Stimulated activated CD4-positive, alpha-beta T cell treated with anti-CD3 and anti-CD28 coated beads, TNF-alpha, amount 100 ng/mL, for 4 hours (primary cell): ENCODE data around the gene GNAT1.

ENCODE experiments used
- DNase-seq, 3 experiments: peaks; one replicate each; pipeline ENCODE4 v3.0.0-alpha.2; 2020; ENCODE audit warnings: low read depth in 3 of 3

Gene GNAT1

DNA sequence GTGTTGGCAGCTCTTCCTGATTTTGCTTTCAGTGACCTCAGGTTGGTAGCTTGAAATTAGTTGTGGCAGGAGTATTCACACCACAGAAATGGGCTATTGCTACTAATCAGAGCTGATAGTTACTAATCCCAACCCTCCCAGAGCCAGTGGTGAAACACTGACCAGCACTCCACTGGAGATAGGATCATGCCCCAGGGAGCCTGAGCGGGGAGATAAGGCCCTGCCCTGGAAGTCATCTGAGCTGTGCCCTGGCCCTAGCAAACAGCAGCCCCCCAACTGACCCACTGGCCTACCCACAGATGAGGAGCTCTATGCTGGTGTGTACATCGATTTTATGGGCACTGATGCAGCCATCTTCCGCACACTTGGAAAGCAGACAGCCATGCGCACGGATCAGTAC lies 9.4 kb upstream of the GNAT1 start:
- DNase-seq: no peak

DNA sequence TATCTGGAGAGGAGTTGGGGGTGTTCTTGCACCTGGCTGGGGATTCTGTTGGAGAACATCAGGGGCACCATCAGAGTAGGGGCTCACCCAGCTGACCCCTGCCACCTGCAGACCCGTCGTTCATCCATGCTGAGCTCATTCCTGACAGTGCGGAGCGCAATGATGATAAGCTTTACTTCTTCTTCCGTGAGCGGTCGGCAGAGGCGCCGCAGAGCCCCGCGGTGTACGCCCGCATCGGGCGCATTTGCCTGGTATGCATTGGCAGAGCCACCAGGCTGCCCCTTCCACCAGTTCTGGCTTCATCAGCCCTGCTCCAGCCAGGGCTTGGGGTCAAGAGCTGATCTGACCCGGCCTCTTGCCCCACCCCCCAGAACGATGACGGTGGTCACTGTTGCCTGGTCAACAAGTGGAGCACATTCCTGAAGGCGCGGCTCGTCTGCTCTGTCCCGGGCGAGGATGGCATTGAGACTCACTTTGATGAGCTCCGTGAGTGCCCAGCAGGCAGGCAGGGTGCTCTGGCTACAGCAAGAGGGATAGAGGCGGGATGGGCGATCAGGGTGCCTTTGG lies 8.8 kb upstream of the GNAT1 start:
- DNase-seq: no peak

DNA sequence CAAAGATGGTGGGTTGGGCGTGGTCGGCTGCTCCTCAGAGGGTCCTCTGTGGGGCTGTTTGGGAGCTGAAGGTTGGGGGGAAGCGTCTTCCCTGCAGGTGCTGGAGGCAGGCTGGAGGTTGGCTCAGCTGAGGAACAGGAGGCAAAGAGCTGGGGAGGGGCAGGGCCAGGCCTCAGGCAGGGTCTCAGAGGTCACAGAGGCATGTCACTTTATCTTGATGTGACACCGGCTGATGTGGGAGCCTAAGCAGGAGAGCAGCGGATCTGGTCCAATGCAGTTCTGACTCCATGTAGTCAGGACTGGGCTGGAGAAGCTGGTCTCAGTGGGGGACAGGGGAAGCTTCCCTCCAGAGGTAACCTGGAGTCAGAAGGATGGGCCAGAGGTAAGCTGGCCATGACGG lies 7.7 kb upstream of the GNAT1 start:
- no peak for DNase-seq

DNA sequence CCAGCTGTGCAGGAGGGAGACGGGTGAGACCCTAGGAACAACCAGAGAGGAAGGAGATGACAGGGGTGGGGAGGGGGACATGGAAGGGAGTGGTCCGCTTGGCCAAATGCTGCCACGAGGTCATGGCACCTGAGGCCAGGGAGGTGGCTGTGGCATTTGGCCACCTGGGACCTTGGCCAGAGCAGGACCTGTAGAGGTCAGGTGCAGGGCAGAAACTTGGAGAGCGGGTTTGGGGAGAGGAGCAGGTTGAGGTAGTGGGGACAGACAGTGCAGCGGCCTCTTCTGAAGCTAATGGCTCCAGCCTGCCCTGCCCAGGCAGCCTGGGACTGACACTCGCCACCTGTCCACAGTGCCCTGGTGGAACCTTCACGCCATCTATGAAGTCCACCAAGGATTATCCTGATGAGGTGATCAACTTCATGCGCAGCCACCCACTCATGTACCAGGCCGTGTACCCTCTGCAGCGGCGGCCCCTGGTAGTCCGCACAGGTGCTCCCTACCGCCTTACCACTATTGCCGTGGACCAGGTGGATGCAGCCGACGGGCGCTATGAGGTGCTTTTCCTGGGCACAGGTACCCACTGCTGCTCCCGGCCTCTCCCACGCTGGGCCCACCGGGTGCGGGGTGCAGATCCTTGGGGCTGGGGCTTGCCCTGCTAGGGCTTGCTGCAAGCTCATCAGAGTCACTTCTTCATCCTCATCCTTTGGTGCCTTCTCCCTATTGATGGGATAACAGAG lies 7.0 kb upstream of the GNAT1 start:
- no peak for DNase-seq

DNA sequence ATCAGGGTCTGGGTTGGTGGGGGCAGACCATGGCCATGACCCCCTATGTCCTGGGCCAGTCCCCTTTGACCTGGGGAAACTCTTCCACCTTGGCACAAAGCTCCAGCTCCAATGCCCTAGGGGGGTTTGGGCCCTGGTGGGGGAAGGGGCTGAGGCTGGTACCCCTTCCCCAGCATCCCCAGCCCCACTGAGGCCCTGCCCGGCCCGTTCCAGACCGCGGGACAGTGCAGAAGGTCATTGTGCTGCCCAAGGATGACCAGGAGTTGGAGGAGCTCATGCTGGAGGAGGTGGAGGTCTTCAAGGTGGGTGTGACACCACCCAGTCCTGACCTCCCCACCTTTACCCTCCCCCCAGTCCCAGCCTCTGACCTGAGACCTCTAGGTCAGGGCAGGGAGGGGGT lies 6.2 kb upstream of the GNAT1 start:
- DNase-seq: no peak

DNA sequence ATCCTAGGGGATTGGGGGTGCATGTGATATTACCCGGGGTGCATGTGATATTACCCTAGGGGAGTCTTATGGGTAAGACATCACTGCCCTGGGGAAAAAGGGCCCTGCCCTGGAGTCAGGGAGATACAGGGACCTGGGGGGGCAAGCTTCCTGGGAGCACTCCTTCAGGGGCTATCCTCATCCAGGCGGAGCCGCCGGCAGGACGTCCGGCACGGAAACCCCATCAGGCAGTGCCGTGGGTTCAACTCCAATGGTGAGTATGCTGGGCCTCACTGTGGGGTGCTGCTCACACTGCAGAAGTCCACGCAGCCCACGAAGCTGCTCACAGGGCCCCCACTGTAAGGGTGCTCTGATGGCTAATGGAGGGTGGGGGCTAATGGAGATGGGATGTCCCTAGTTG lies 5.3 kb upstream of the GNAT1 start:
- DNase-seq: no peak

DNA sequence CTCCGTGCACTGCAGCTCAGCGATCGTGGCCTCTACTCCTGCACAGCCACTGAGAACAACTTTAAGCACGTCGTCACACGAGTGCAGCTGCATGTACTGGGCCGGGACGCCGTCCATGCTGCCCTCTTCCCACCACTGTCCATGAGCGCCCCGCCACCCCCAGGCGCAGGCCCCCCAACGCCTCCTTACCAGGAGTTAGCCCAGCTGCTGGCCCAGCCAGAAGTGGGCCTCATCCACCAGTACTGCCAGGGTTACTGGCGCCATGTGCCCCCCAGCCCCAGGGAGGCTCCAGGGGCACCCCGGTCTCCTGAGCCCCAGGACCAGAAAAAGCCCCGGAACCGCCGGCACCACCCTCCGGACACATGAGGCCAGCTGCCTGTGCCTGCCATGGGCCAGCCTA lies 3.7 kb upstream of the GNAT1 start:
- DNase-seq: no peak

DNA sequence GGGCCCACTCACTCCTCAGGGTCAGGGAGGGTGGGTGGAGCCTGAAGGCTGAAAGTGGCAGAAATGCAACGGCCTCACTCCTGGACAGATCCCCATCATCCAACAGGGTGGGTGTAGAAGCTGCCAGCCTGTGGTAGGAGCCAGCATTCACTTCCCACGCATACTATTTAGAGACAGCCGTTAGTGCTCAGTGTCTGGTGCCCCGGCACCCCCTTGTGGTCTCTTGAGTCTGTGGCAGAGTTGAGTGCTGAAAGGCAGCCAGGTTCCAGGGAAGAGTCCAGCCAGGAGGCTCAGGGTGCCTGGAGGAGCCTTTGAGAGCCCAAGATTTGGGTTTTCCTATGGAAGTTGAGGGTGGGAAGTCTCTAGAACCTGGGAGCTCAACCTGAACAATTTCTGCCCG lies 2.1 kb upstream of the GNAT1 start:
- no peak for DNase-seq

DNA sequence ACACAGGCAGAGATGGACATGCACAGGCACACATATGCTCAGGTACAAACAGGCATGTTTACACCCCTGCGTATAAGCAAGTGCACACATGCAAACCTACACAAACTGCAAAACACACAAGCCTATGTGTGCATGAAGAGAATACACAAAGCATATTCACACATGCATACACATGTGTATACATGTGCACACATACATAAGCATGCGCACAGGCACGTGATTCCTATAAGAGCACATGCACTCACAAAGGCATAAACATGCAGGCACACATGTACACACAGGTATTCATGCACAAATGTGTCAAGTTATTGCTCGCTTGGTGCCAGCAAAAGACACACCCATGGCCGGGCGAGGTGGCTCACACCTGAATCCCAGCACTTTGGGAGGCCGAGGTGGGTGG lies 1.4 kb upstream of the GNAT1 start:
- no peak for DNase-seq

DNA sequence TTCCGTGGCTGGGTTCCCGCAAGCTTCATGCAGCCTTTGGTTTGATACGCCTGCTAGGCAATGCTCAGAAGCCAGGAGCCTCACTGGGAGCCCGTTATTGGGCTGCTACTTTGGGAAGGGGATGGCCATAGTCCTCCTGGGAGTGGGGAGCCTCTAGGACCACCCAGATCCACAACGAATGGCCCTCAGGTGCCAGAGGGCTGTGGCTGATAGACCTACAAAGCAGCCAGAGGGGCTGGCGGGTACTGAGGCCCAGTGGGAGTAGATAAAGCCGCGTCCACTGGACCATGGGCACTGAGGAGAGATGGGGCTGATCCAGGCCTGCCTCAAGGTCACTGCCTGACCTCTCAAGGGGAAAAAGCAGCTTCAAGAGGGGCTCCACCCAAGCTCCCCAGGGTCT lies 714 bp downstream of the GNAT1 start:
- no peak for DNase-seq

DNA sequence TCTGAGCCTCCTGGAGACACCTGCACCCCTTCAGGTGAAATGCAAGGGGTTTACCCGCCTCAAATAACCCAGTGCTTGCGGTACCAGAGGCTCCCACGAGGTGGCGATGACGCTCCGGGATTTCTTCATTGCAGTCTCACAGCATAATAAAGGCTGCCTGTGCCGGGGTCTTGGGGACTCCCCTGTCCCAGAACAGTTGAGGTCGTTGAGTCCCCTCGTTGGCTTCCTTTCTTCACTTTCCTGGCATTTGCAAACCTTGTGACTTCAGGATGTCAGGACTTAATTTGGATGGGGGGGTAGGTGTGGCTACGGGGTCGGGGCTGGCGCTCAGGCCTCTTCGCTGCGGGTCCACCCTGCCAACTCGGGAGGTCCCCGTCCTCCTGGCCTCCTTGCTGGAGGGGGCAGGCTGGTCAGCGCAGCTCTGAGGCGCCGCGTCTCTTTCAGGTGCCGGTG lies 1.3 kb downstream of the GNAT1 start:
- DNase-seq: peak; percentile 72

DNA sequence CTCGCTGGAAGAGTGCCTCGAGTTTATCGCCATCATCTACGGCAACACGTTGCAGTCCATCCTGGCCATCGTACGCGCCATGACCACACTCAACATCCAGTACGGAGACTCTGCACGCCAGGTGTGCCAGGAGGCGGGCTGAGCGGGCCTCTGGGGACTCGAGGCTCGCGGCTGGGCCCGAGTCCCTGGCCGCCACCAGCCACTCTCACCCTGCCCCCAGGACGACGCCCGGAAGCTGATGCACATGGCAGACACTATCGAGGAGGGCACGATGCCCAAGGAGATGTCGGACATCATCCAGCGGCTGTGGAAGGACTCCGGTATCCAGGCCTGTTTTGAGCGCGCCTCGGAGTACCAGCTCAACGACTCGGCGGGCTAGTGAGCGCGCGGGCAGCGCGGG lies 1.9 kb downstream of the GNAT1 start:
- DNase-seq: no peak

DNA sequence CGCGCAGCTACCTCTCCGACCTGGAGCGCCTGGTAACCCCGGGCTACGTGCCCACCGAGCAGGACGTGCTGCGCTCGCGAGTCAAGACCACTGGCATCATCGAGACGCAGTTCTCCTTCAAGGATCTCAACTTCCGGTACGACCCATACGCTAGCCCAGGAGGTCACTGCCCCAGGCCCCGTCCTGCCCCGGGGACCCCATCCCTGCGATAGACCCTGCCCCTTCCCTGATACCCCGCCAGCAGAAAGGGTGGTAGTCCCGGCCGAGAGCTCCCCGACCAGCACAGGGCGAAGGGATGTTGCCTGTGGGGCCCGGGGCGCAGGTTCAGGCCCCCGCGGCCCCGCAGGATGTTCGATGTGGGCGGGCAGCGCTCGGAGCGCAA lies 2.3 kb downstream of the GNAT1 start:
- DNase-seq: no peak

DNA sequence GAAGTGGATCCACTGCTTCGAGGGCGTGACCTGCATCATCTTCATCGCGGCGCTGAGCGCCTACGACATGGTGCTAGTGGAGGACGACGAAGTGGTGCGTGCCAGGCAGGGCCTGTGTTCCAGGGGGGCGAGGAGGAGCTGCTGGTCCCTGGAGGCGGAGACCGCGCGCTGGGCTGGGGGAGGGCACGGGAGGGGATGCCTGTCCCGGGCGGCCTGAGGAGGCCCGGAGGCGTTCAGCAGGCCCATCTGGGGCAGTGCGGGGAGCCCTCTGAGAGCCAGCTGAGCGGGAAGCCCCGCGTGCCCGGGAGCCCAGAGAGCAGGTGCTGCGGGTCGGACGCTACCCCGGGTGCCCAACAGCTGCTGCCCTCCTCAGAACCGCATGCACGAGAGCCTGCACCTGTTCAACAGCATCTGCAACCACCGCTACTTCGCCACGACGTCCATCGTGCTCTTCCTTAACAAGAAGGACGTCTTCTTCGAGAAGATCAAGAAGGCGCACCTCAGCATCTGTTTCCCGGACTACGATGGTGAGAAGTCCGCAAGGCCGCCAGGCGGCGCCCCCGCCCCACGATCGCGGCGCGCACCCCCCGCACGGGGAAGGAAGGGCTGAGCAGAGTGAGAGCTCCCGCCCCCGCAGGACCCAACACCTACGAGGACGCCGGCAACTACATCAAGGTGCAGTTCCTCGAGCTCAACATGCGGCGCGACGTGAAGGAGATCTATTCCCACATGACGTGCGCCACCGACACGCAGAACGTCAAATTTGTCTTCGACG lies 2.9 kb downstream of the GNAT1 start:
- peak; percentile 71 to 90 (median 88) for DNase-seq

DNA sequence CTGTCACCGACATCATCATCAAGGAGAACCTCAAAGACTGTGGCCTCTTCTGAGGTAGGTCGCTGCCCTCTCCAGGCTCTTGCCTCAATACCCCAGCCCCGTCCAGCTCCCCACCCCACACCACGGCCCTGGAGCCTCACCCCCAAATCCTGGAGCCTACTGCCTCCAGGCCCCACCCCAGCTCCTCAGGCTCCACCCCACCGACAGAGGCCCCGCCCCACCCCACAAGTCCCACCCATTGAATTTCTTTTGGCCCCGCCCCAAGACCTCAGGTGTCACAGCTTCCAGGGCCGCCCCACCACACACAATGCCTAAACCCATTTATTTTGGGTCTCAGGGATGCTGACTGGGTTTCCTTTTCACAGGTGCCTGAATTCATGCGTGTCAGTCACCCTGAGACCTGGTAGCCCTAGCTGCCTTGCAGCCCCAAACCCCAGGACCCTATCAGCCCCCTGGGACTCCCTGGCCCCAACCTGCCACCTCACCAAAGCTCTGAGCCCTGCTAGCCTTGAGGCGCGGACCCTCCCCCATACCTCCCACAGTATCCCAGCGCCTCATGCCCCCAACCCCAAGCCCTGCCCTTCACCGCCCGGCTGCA lies 3.6 kb downstream of the GNAT1 start:
- DNase-seq: no peak

DNA sequence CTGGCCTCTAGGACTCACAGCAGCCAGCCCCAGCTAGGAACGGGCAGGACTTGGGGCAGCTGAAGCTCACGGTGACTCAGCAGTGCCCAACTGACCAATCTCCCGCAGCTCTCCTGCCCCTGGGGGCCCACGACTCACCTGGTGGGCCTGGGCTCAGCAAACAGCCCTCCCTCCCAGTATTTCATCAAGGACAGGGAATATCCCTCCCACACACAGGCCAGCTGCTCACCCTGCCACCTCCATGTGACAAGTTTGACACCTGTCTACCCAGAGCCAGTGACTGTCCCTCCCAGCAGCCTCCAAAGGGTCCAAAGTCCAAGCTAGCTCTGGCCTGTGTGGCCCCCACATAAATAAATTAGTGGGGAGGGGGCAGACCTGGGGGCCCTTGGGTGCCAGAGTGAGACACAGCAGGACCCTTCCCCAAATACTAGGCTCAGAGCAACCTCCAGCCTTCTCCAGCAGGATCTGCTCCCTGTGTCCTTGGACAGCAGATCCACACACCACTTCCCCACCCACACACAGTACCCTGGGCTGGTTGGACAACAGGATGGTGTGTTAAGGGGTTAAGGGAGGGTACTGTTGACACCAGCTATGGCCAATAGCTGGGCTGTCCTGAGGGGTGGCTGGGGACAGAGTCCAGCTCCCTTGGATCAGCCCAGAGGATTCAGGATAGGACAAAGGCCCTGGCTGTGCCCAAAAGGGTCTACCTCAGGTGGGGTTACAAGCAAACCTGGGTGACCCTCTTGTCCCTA lies 4.3 kb downstream of the GNAT1 start:
- no peak for DNase-seq

DNA sequence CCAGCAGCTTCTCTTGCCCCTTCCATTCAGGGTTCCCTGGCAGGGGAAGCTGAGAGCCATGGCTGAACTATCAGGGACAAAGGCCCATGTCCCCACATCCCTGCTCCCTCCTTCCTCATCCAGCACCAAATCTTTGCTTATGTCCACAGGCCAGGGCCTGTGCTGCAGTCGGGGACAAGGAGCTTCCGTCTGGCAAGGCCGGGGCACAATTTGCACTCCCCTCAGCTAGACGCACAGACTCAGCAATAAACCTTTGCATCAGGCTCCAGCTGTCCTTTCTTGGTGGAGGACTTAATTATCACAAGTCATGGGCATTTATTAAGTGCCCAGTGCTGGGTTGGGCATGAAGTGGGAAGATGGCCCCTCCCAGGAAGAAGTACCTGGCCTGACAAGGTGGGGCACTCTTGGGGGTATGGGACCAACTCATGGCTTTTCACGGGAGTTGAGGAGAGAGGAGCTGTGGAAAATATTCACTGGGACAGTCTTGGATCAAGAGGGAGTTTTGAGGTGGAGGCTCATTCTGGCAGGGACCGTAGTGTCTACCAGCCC lies 4.9 kb downstream of the GNAT1 start:
- no peak for DNase-seq

DNA sequence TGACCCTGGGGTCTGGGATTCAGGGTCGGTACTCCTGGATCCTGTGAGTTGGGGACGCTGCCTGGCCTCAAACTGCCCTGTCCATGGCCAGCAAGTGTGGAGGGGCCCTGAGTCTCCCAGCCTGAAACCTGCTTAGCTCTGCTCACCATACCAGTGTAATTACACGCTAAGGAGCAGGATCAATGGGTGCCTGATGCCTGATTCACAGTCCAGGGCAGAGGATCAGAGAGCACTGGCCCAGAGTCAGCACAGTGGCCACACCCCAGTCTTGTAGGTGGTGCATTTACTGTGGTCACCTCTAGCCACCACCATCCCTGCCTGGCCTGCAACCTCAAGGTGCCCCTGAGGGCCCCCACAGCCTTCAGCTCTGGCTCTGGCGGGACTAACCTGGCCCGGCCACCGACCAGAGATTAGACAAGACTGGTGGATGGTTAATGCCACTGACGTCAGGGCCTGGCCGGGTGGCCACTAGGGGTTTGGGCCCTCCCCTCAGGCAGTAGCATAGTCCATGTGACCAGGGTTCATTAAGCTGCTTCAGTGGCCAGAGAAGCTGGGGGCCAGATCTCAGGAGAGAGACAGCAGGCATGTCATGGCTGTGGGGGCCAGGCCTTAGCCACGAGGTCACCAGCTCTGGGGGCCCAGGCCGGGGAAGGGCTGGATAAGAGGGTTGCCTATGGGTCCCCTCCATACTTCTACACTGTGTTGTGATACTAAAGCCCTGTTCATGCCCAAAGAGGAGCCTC lies 10.3 kb downstream of the GNAT1 start:
- DNase-seq: no peak

DNA sequence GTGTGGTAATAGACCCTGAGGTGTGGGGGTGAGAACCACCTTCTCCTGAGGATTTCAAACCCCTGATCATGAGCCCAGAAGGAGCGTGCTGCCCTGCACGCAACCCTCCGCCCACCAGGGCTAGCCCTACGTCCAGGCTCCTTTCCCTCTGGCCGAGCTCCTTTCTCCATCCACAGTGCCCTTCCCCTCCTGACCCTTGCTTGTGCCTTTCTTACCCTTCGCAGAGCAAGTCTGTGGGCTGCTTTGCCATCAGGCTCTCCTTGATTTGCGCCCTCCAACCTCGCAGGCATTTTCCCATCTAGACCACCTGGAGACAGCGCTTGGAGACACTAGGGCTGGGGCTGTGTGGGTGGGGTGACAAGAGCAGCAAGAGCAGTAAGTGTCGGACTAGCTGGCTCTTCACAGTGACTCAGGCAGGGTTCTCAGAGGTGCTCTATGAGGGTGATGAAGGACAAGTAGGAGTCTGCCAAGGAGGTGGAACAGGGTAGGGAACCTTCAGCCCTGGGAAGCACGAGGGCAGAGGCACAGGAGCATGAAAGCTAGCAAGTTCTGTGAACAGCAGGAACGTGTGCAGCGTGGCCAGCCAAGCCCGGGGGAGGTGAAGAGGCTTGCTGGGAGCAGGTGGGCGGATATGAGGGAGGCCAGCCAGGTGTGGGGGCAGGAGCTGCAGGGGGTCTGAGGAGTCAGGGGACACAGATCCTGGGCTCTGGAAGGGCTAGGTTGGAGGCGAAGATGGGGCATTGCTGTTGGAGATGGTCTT lies 11.1 kb downstream of the GNAT1 start:
- no peak for DNase-seq

DNA sequence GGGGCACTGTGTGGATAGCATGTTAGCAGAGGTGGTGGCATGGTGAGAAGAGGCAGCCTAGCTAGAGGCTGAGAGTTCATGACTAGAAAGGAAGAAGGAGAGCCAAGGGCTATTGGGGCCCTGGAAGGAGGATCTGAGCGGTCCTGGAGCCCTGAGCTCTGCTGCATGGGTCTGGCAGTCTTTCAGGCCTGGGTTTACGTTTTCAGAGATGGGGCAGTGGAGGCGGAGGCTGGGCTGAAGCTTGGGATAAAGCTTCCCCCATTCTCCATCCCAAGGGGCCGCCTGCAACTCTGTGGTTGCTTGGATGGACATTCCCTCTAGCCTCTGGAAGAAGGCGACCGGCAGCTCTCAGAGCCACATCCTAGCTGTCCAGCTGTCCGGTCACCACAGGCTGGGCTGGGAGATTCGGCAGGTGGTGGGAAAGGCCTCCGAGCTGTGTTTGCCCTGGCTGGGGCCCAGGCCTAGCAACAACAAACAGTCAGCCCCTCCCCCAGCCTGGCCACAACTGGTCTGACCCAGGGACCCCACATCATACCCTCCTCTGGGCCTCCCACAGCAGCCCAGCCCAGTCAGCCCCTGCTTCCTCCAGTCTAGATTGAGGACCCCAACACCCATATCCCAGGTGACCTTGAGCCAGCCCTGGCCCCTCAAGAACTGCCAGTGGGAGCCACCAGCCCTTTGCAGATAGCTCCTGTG lies 11.9 kb downstream of the GNAT1 start:
- DNase-seq: no peak
